ENCODE measurements around the gene SIDT1.

Gene SIDT1

GRCh38 chr3:113551820-113552219 is 19.5 kb downstream of the SIDT1 start:
- in situ Hi-C loops (cut with MboI; ENCODE audit: low sequenced_read_pairs, unreplicated experiment), result loop anchor here (25.0 kb wide), 1 partner anchor 515 kb away; no protein-coding TSS in a partner anchor
- DNase-seq (ENCODE audit: low spot score), result no peak
- TF ChIP-seq, protein P1, sequence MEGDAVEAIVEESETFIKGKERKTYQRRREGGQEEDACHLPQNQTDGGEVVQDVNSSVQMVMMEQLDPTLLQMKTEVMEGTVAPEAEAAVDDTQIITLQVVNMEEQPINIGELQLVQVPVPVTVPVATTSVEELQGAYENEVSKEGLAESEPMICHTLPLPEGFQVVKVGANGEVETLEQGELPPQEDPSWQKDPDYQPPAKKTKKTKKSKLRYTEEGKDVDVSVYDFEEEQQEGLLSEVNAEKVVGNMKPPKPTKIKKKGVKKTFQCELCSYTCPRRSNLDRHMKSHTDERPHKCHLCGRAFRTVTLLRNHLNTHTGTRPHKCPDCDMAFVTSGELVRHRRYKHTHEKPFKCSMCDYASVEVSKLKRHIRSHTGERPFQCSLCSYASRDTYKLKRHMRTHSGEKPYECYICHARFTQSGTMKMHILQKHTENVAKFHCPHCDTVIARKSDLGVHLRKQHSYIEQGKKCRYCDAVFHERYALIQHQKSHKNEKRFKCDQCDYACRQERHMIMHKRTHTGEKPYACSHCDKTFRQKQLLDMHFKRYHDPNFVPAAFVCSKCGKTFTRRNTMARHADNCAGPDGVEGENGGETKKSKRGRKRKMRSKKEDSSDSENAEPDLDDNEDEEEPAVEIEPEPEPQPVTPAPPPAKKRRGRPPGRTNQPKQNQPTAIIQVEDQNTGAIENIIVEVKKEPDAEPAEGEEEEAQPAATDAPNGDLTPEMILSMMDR (IDR thresholded peaks at IDR 0.05; ENCODE audit: borderline replicate concordance, control extremely low read depth, extremely low read depth, insufficient read depth, missing control alignments), result no peak

- DNase-seq (ENCODE audit: low spot score), result no peak
- TF ChIP-seq, protein P1 (IDR thresholded peaks at IDR 0.05; ENCODE audit: borderline replicate concordance, control extremely low read depth, extremely low read depth, insufficient read depth, missing control alignments), result peak; percentile 26
- in situ Hi-C loops (cut with MboI; ENCODE audit: low sequenced_read_pairs, unreplicated experiment), result loop anchor here (25.0 kb wide), 1 partner anchor 516 kb away; no protein-coding TSS in a partner anchor
These were observed 20.5 kb downstream of the SIDT1 start for GRCh38 chr3:113552851-113553250.

DNA sequence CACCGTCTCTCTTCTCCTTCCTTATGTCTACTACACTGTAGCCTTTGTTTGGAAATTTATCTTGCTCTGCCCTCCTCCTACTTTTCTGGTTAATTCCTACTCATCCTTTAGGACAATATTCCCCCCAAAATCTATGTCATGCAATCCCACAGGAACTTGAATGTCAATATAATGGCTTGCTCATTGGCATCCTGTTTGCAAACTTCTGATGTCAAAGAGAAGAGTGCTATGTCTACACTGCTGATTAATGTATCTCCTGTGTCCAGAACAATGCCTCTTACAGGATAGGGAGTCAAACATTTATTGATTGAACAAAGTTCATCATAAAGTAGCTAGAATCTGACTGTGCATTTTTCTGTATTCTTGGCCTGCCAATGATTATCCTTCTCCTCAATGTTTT is 22.8 kb downstream of the SIDT1 start:
- TF ChIP-seq, protein P1 (IDR thresholded peaks at IDR 0.05; ENCODE audit: borderline replicate concordance, control extremely low read depth, extremely low read depth, insufficient read depth, missing control alignments), result no peak
- DNase-seq (ENCODE audit: low spot score), result no peak
- in situ Hi-C loops (cut with MboI; ENCODE audit: low sequenced_read_pairs, unreplicated experiment), result loop anchor here (25.0 kb wide), 1 partner anchor 518 kb away; no protein-coding TSS in a partner anchor

DNA sequence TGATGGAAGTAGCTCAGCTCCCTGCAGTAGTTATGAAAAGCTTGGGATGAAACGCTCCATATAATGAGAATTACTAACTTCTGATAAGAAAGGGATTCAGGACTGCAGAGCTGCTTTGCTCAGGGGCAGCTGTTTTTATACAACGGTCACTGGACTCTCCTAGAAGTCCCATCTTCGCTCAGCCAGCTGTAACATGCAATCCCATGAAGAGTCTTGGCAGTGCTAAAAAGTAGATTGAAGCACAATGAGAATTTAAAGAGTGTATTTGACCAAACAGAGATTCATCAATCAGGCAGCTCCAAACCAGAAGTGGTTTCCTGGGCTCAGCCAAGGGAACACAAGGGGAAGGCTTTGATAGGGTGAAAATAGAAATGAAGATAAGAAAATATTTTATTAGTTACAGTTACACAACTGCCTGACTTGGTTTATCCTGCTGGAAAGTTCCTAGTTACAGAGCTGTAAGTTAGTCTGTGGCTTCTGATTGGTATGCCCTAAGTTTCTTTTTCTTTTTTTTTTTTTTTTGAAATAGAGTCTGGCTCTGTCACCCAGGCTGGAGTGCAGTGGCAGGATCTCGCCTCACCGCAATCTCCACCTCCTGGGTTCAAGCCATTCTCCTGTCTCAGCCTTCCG is 24.1 kb downstream of the SIDT1 start:
- in situ Hi-C loops (cut with MboI; ENCODE audit: low sequenced_read_pairs, unreplicated experiment), result loop anchor here (25.0 kb wide), 1 partner anchor 519 kb away; no protein-coding TSS in a partner anchor
- TF ChIP-seq, protein P1 (IDR thresholded peaks at IDR 0.05; ENCODE audit: borderline replicate concordance, control extremely low read depth, extremely low read depth, insufficient read depth, missing control alignments), result no peak
- DNase-seq (ENCODE audit: low spot score), result no peak

DNA sequence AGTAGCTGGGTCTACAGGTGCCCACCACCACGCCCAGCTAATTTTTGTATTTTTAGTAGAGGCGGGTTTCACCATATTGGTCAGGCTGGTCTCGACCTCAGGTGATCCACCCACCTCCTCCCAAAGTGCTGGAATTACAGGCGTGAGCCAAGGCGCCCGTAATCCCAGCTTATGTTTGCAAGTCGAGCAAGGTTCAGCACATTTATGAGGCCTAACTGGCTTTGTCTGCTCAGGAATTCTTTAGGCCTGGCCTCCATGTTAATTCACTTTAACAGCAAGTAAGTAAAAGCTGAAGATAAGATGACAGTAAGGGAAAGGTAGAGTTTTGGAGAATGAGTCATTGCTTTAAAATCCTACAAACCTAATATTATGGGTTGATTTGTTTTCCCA is 24.6 kb downstream of the SIDT1 start:
- TF ChIP-seq, protein P1 (IDR thresholded peaks at IDR 0.05; ENCODE audit: borderline replicate concordance, control extremely low read depth, extremely low read depth, insufficient read depth, missing control alignments), result no peak
- DNase-seq (ENCODE audit: low spot score), result no peak
- in situ Hi-C loops (cut with MboI; ENCODE audit: low sequenced_read_pairs, unreplicated experiment), result loop anchor here (25.0 kb wide), 1 partner anchor 520 kb away; no protein-coding TSS in a partner anchor

GRCh38 chr3:113557374-113557773 is 25.0 kb downstream of the SIDT1 start:
- TF ChIP-seq, protein P1 (IDR thresholded peaks at IDR 0.05; ENCODE audit: borderline replicate concordance, control extremely low read depth, extremely low read depth, insufficient read depth, missing control alignments), result no peak
- DNase-seq (ENCODE audit: low spot score), result no peak
- in situ Hi-C loops (cut with MboI; ENCODE audit: low sequenced_read_pairs, unreplicated experiment), result loop anchor here (25.0 kb wide), 1 partner anchor 520 kb away; no protein-coding TSS in a partner anchor
